Ovary (tissue), 3 donors: ENCODE measurements around the gene ATAD3B.

Experiments used
- EP300 ChIP-seq: sonication (generic); formaldehyde crosslinking; IDR thresholded peaks from one replicate; pipeline ENCODE4 v1.6.1; 2017; ENCODE audit warnings: antibody characterized with exemption
- POLR2A ChIP-seq: fragments of 450-650 bp; IDR thresholded peaks from one replicate; pipeline ENCODE4 v1.6.1; 2017; ENCODE audit warnings: antibody characterized with exemption, mild to moderate bottlenecking, moderate library complexity
- TF ChIP-seq, protein P1 (sequence below), 3 donors: fragments of 450-650 bp in 2 of 3; fragments of 200-600 bp in 1 of 3; IDR thresholded peaks; one replicate each; pipeline versions ENCODE4 v1.5.1 to v1.8.0; 2016 to 2022; ENCODE audit warnings: antibody characterized with exemption in 3 of 3, mild to moderate bottlenecking in 1 of 3
- donor health status: DM: no; HTN: no; CAD: no.

DNA sequence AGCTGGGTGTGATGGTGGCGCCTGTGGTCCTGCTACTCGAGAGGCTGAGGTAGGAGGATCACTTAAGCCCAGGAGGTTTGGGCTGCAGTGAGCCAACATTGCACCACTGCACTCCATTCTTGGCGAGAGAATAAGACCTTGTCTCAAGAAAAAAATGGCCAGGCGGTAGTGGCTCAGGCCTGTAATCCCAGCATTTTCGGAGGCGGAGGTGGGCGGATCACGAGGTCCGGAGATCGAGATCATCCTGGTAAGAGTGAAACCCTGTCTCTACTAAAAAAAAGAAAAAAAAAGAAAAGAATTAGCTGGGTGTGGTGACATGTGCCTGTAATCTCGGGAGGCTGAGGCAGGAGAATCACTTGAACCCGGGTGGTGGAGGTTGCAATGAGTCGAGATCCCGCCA, 11.3 kb downstream of the ATAD3B start:
- TF ChIP-seq, protein P1, sequence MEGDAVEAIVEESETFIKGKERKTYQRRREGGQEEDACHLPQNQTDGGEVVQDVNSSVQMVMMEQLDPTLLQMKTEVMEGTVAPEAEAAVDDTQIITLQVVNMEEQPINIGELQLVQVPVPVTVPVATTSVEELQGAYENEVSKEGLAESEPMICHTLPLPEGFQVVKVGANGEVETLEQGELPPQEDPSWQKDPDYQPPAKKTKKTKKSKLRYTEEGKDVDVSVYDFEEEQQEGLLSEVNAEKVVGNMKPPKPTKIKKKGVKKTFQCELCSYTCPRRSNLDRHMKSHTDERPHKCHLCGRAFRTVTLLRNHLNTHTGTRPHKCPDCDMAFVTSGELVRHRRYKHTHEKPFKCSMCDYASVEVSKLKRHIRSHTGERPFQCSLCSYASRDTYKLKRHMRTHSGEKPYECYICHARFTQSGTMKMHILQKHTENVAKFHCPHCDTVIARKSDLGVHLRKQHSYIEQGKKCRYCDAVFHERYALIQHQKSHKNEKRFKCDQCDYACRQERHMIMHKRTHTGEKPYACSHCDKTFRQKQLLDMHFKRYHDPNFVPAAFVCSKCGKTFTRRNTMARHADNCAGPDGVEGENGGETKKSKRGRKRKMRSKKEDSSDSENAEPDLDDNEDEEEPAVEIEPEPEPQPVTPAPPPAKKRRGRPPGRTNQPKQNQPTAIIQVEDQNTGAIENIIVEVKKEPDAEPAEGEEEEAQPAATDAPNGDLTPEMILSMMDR (IDR thresholded peaks at IDR 0.05), result no peak
- TF ChIP-seq EP300 (no peak), POLR2A (no peak)
